HG03565 (cell line): Measurements from ENCODE around the gene SLK.

ENCODE experiments used
- ATAC-seq: cut with Tn5 transposase; IDR thresholded peaks from one replicate; pipeline ENCODE4 v1.9.1; 2021; ENCODE audit warnings: mild to moderate bottlenecking, moderate library complexity; ENCODE audit not compliant: unreplicated experiment

The SLK gene

GRCh38 chr10:104032144-104032775, 65.3 kb downstream of the SLK start:
- ATAC-seq: no peak

DNA sequence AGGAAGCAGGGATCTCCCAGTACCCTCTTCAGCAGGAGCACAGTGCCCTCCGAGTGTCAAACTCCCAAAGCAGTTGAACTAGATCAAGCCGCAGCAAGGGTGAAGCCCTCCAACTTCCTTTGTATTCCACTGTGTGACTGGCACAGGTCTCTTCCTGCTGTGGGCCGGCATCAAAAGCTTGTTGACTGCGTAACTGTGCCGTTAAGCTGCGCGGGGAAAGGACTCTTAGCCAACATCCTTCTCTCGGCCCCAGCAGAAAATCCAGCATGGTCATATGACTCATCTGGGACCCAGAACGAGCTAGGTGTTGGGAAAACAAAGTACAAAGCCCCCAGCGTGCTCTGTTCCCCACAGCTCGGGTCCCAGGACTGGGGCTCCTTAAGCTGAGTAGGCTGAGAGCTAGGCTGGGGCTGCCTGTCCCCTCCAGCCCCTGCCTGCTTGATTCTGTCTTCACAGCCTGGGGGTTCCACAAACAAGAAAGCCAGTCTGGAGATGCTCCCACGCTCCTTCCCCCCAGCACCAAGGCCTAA, 66.5 kb downstream of the SLK start:
- ATAC-seq: no peak

- no peak for ATAC-seq
Measured at GRCh38 chr10:104033966-104034365, 67.0 kb downstream of the SLK start.

GRCh38 chr10:104034401-104035193, 67.7 kb downstream of the SLK start:
- no peak for ATAC-seq

GRCh38 chr10:104035194-104036068, 68.5 kb downstream of the SLK start:
- ATAC-seq: no peak

GRCh38 chr10:104036069-104036384, 69.1 kb downstream of the SLK start:
- no peak for ATAC-seq

DNA sequence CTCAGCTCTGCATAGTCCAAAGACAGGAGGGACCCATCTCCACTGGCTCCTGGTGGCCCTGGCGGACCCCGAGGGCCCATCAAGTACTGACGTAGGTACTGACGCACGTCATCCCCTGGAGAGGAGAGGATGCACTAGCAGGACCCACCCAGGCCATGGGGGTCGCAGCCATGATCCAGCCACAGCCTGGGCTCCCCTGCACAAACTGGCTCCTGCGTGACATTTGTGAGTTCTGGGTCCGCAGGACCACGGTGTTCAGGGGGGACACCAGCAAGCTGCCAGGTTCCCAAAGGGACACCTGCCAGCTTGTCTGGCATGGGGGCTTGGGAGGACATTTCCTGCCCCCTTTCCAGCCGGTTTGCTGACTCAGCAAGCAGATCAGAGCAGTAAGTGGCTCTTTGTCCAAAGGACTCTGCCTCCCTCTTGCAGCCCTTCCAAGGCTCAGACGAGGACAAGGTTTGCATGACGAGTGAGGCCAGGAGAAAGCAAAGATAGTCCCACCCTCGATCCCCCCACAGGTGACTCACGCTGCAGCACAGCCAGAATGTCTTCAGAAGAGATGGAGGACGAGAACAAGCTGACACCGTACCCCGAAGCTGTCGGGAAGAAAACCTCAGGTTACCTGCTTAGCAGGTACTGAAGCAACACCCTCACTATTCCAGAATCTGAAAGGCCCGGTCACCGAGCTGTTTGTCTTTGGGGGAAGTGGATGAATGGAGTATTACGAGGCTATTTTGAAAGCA, 69.7 kb downstream of the SLK start:
- ATAC-seq: no peak

- no peak for ATAC-seq
Measured at GRCh38 chr10:104037261-104037951, 70.5 kb downstream of the SLK start.

GRCh38 chr10:104038537-104038936, 71.6 kb downstream of the SLK start:
- ATAC-seq: no peak

DNA sequence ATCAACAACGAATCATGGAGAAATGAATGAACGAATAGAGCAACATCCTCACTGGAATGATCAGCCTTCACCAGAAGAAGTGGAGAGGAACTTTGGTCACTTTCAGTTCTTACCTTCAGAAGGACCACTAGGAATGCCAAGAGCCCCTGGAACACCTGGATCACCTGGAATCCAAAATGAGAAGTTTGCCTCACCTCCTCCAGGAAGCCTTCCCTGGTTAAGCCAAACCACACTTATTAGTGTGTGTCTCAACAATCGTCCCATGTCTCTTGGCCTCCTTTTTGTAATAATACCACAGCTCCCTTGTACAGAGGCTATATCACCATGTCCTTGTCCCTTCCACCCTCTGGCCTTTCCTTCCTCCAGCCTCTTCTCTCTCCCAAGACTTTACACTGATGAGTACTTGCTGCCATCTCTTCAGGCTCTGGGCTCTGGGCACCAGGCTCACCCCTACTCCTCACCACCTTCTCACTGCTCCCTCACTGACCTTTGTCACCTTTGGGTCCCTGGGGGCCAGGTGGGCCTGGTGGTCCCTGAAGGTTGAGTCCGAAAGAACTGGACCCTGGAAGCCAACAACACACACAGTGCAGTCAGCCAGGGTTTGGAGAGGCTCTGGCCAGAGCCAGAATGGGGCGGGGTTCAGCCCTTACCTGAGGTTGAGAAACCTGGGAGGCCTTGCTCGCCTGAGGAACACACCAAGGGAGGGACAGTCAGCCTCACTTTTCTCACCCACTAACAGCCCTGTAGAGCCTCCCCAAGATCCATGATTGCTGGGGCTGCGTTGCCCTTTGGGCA, 72.2 kb downstream of the SLK start:
- no peak for ATAC-seq

GRCh38 chr10:104040382-104040781, 73.4 kb downstream of the SLK start:
- ATAC-seq: no peak

- no peak for ATAC-seq
Measured at GRCh38 chr10:104040862-104041789, 74.2 kb downstream of the SLK start.

GRCh38 chr10:104041891-104042535, 75.1 kb downstream of the SLK start:
- no peak for ATAC-seq

DNA sequence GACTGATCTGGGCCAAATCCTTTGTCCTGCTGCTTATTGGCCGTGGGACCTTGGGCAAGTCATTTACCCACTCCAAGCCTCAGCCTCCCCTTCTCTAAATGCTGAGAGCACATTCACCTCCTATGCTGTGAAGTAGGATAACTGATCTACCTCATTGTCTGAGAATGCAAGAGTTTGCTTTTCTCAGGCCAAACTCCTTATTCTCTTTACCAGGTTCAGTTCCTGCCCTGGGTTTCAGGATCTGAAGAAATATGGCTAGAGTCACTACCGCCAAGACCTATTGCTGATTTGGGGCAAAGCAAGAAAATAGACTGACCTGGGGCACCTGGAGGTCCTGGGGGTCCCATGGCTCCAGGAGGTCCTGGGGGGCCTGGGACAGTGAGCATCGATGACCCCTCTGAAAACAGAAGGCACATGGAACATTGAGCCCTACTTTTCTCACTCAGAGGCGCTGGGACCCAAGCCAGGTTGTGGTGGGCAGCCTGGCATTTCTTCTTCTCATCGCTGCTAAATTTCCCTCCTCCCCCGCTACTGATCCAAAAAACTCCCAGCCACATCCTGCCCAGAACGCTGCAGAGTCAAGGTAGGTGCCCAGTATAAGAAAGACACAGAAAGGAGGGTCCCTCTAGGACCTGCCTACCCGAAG, 76.4 kb downstream of the SLK start:
- no peak for ATAC-seq

DNA sequence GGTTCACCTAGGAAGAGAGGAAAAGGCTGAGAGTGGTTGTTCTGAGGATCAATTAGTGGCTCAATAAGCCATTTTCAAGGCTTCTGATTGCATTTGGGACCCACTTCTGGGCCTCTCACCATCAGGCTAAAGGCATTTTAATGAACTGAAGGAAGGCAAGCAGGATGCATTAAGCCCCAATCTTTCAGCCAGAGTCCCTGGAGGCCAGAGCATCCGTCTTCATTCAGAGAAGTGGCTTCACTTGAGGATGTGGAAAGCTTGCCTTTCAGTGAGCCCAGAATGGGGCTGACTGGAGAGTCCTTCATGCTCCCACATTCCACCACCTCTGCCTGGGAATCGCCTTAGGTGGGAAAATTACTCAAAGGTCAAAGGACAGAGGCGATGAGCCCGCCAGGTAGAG, 76.9 kb downstream of the SLK start:
- ATAC-seq: no peak

GRCh38 chr10:104045151-104046089, 78.5 kb downstream of the SLK start:
- ATAC-seq: no peak
